Left lung (tissue), 10 donors: ENCODE data around the gene ROBO1. TPM values are rescaled to one million over a fixed set of nuclear protein-coding genes. Genes with fewer than 3 reads are reported as not detected.

Source experiments
- ATAC-seq: fragments of 200-7000 bp; cut with Tn5 transposase; one replicate; pipeline ENCODE4 v1.9.1; 2020; ENCODE audit warnings: moderate library complexity
- DNase-seq, 4 donors: peaks; one replicate each; pipeline ENCODE4 v3.0.0-alpha.2; 2013 to 2020
- H3K27ac ChIP-seq, 2 donors: fragments of 200-600 bp; sonication (generic) in 1 of 2; one replicate each; pipeline versions ENCODE4 v1.5.0 to v1.8.0; 2020 to 2021
- H3K27me3 ChIP-seq, 2 donors: fragments of 200-600 bp; sonication (generic) in 1 of 2; one replicate each; pipeline versions ENCODE4 v1.5.0 to v1.8.0; 2020 to 2021
- H3K36me3 ChIP-seq, 2 donors: fragments of 200-600 bp; sonication (generic) in 1 of 2; one replicate each; pipeline versions ENCODE4 v1.5.0 to v1.8.0; 2020 to 2021
- H3K4me1 ChIP-seq, 2 donors: fragments of 200-600 bp; one replicate each; pipeline ENCODE4 v1.8.0; 2021
- H3K4me3 ChIP-seq, 2 donors: fragments of 200-600 bp; sonication (generic) in 1 of 2; one replicate each; pipeline versions ENCODE4 v1.5.0 to v1.8.0; 2020 to 2021; ENCODE audit warnings: mild to moderate bottlenecking in 1 of 2
- H3K9me3 ChIP-seq, 2 donors: fragments of 200-600 bp; sonication (generic) in 1 of 2; one replicate each; pipeline versions ENCODE4 v1.5.0 to v1.8.0; 2020 to 2021
- CTCF ChIP-seq, 2 donors: fragments of 200-600 bp; sonication (generic) in 1 of 2; IDR thresholded peaks; one replicate each; pipeline versions ENCODE4 v1.5.0 to v1.8.0; 2021; ENCODE audit warnings: antibody characterized with exemption in 2 of 2
- intact Hi-C, 2 donors: fragments of 100-400 bp; cut with DNase I; formaldehyde crosslinking; loops; one replicate each; pipeline versions ENCODE4 v1.11.2 to v1.14.2; 2022
- polyA plus RNA-seq, 6 donors: library from polyadenylated mRNA; unstranded; fragments of 120-200 nt; gene quantifications; one replicate each; pipeline ENCODE4 v1.2.1, GENCODE V29; 2013; ENCODE audit not compliant: insufficient read length in 6 of 6
- total RNA-seq, 2 donors: library from RNA; stranded (reverse); fragmentation: NEBNext Ultra II Directional; extraction: Animal tissue kit (Norgen Biotek cat#: 25700); gene quantifications; one replicate each; pipeline ENCODE4 v1.2.1, GENCODE V29; 2021
- donor health status: DM: no; HTN: yes; CAD: no.
- donor health status: DM: no; HTN: no; CAD: no.

The ROBO1 gene
- total and polyA plus RNA-seq, 8 donors = 20.3 to 134 (median 102) TPM

- intact Hi-C loops = no loop called here
- no peak for DNase-seq
- H3K9me3 ChIP-seq = peaks cover 0 to 5% of the 10 kb centered on the region in 2 donors
- H3K27ac ChIP-seq = no peak overlapping the region
- no peak overlapping the region for H3K4me3 ChIP-seq
- H3K36me3 ChIP-seq = no peaks in the 10 kb centered on the region
- H3K27me3 ChIP-seq = no peaks in the 10 kb centered on the region
- TF ChIP-seq CTCF (IDR thresholded peaks at IDR 0.05) = no peak
- ATAC-seq = no peak
- no peaks in the 10 kb centered on the region for H3K4me1 ChIP-seq
These were observed 911.6 kb downstream of the ROBO1 start for GRCh38 chr3:78856164-78856563.

- Histone ChIP-seq H3K27ac (no peak overlapping the region), H3K9me3 (peaks cover 0 to 5% of the 10 kb centered on the region in 2 donors), H3K4me1 (no peaks in the 10 kb centered on the region), H3K36me3 (no peaks in the 10 kb centered on the region), H3K4me3 (no peak overlapping the region), H3K27me3 (no peaks in the 10 kb centered on the region)
- no peak for ATAC-seq
- intact Hi-C loops = no loop called here
- TF ChIP-seq CTCF (IDR thresholded peaks at IDR 0.05) = no peak
- DNase-seq = no peak
These were observed 912.6 kb downstream of the ROBO1 start for GRCh38 chr3:78855190-78855589.

GRCh38 chr3:78848392-78849288, 919.2 kb downstream of the ROBO1 start:
- intact Hi-C loops = no loop called here
- TF ChIP-seq CTCF (IDR thresholded peaks at IDR 0.05) = no peak
- Histone ChIP-seq H3K27me3 (no peaks in the 10 kb centered on the region), H3K9me3 (no peaks in the 10 kb centered on the region), H3K4me3 (no peak overlapping the region), H3K4me1 (no peaks in the 10 kb centered on the region), H3K27ac (no peak overlapping the region), H3K36me3 (no peaks in the 10 kb centered on the region)
- DNase-seq (no peak), ATAC-seq (peak; percentile 15)

GRCh38 chr3:78847603-78848002, 920.2 kb downstream of the ROBO1 start:
- H3K36me3 ChIP-seq = no peaks in the 10 kb centered on the region
- DNase-seq = no peak
- ATAC-seq = peak; percentile 28
- H3K4me3 ChIP-seq = no peak overlapping the region
- no peak for TF ChIP-seq CTCF (IDR thresholded peaks at IDR 0.05)
- H3K9me3 ChIP-seq = no peaks in the 10 kb centered on the region
- no peaks in the 10 kb centered on the region for H3K4me1 ChIP-seq
- no peak overlapping the region for H3K27ac ChIP-seq
- H3K27me3 ChIP-seq = no peaks in the 10 kb centered on the region
- intact Hi-C loops = no loop called here

GRCh38 chr3:78847203-78847602, 920.6 kb downstream of the ROBO1 start:
- no peak for TF ChIP-seq CTCF (IDR thresholded peaks at IDR 0.05)
- ATAC-seq = peak; percentile 82
- H3K4me3 ChIP-seq = no peak overlapping the region
- H3K4me1 ChIP-seq = no peaks in the 10 kb centered on the region
- H3K36me3 ChIP-seq = no peaks in the 10 kb centered on the region
- no peak for DNase-seq
- no peaks in the 10 kb centered on the region for H3K9me3 ChIP-seq
- intact Hi-C loops = no loop called here
- peak overlapping the region in 1 of 2 donors; percentile 16 for H3K27ac ChIP-seq
- H3K27me3 ChIP-seq = no peaks in the 10 kb centered on the region
